K562 (cell line): ENCODE data around the gene EHMT2. TPM values are rescaled to one million over a fixed set of nuclear protein-coding genes. Genes with fewer than 3 reads are reported as not detected.

Source experiments
- BRCA1 ChIP-seq, 2 experiments: fragments of 450-650 bp in 1 of 2; sonication (generic) in 1 of 2; formaldehyde crosslinking in 1 of 2; IDR thresholded peaks; 2 replicates each; pipeline versions ENCODE4 v1.5.0 to v1.6.1; 2017 to 2020; ENCODE audit warnings: mild to moderate bottlenecking in 1 of 2, missing genetic modification reagents in 1 of 2
- CBX1 ChIP-seq: sonication (generic); IDR thresholded peaks from 2 replicates; pipeline ENCODE4 v1.6.1; 2016; ENCODE audit warnings: antibody characterized with exemption, low read depth, mild to moderate bottlenecking
- DNMT1 ChIP-seq: fragments of 450-650 bp; IDR thresholded peaks from 2 replicates; pipeline ENCODE4 v1.6.1; 2016; ENCODE audit warnings: antibody characterized with exemption, mild to moderate bottlenecking
- MBD2 ChIP-seq: sonication (generic); IDR thresholded peaks from 2 replicates; pipeline ENCODE4 v1.6.1; 2016; ENCODE audit warnings: low read depth, borderline replicate concordance
- NBN ChIP-seq: fragments of 450-650 bp; IDR thresholded peaks from 2 replicates; pipeline ENCODE4 v1.6.1; 2016; ENCODE audit warnings: low read depth, mild to moderate bottlenecking
- PTRF ChIP-seq: fragments of 450-650 bp; IDR thresholded peaks from 2 replicates; pipeline ENCODE4 v1.6.1; 2016; ENCODE audit warnings: mild to moderate bottlenecking, missing genetic modification characterization, missing compliant biosample characterization
- RBBP5 ChIP-seq: fragments of 200-600 bp; sonication (generic); IDR thresholded peaks from 2 replicates; pipeline ENCODE4 v1.6.1; 2012; ENCODE audit warnings: borderline replicate concordance, mild to moderate bottlenecking, low read length, control low read depth, inconsistent platforms; ENCODE audit not compliant: insufficient read depth, poor library complexity, severe bottlenecking
- RBM14 ChIP-seq: fragments of 200-400 bp; formaldehyde crosslinking; IDR thresholded peaks from 2 replicates; pipeline ENCODE4 v1.6.1; 2018; ENCODE audit warnings: low read depth, mild to moderate bottlenecking, low read length, moderate library complexity, borderline replicate concordance; ENCODE audit not compliant: insufficient read depth
- TEAD2 ChIP-seq: fragments of 450-650 bp; IDR thresholded peaks from 2 replicates; pipeline ENCODE4 v1.6.1; 2016; ENCODE audit warnings: missing genetic modification characterization, control low read depth, missing compliant biosample characterization
- ZKSCAN8 ChIP-seq: fragments of 200-800 bp; sonication (Bioruptor generic); IDR thresholded peaks from 2 replicates; pipeline ENCODE4 v1.6.1; 2016; ENCODE audit warnings: missing genetic modification characterization, missing compliant biosample characterization
- ZNF217 ChIP-seq: sonication (generic); formaldehyde crosslinking; IDR thresholded peaks from 2 replicates; pipeline ENCODE4 v1.8.0; 2022; ENCODE audit warnings: mild to moderate bottlenecking, missing genetic modification reagents
- ZNF699 ChIP-seq: fragments of 250-450 bp; sonication (Bioruptor Pico); IDR thresholded peaks from 2 replicates; pipeline ENCODE4 v1.8.0; 2021; ENCODE audit warnings: mild to moderate bottlenecking, moderate library complexity; ENCODE audit not compliant: insufficient replicate concordance
- polyA plus RNA-seq, 8 experiments: library from polyadenylated mRNA; depleted of rRNA in 4 of 8; stranded (reverse) in 5 of 8; unstranded in 3 of 8; fragments of >200 nt; fragmentation: Nextera tagmentation in 2 of 8; fragmentation: Illumina TruSeq in 1 of 8; extraction: Ambion mirVana in 2 of 8; extraction: Trizol in 1 of 8; gene quantifications; 2 replicates each; pipeline versions ENCODE4 v1.2.1 to v1.2.3, GENCODE V29; 2011 to 2014; ENCODE audit warnings: inconsistent platforms in 1 of 8, missing spikeins in 1 of 8
- total RNA-seq, 7 experiments: library from RNA; depleted of rRNA in 6 of 7; stranded (reverse); fragments of >200 nt in 6 of 7; fragmentation: Illumina TruSeq in 2 of 7; extraction: Trizol in 2 of 7; gene quantifications; 2 replicates each; pipeline versions ENCODE4 v1.2.1 to v1.2.3, GENCODE V29; 2011 to 2021; ENCODE audit warnings: low replicate concordance in 1 of 7
- TF ChIP-seq, protein P1 (sequence below), 2 experiments: fragments of 450-650 bp; formaldehyde crosslinking in 1 of 2; IDR thresholded peaks; 2 replicates each; pipeline versions ENCODE4 v1.4.0 to v1.6.1; 2014 to 2020; ENCODE audit warnings: mild to moderate bottlenecking in 2 of 2, borderline replicate concordance in 1 of 2, low read depth in 1 of 2
- TF ChIP-seq, protein P2 (sequence below): sonication (generic); IDR thresholded peaks from 2 replicates; pipeline ENCODE4 v1.6.1; 2016
- TF ChIP-seq, protein P3 (sequence below): fragments of 250-450 bp; sonication (Bioruptor Pico); IDR thresholded peaks from 2 replicates; pipeline ENCODE4 v1.5.0; 2020; ENCODE audit warnings: mild to moderate bottlenecking, borderline replicate concordance

The EHMT2 gene
- total and polyA plus RNA-seq, 9 of the 15 experiments (the other 6 are each of a cell fraction or from before 2014, with no cell fraction given) = 2.1 to 63.8 (median 38.5) TPM

DNA sequence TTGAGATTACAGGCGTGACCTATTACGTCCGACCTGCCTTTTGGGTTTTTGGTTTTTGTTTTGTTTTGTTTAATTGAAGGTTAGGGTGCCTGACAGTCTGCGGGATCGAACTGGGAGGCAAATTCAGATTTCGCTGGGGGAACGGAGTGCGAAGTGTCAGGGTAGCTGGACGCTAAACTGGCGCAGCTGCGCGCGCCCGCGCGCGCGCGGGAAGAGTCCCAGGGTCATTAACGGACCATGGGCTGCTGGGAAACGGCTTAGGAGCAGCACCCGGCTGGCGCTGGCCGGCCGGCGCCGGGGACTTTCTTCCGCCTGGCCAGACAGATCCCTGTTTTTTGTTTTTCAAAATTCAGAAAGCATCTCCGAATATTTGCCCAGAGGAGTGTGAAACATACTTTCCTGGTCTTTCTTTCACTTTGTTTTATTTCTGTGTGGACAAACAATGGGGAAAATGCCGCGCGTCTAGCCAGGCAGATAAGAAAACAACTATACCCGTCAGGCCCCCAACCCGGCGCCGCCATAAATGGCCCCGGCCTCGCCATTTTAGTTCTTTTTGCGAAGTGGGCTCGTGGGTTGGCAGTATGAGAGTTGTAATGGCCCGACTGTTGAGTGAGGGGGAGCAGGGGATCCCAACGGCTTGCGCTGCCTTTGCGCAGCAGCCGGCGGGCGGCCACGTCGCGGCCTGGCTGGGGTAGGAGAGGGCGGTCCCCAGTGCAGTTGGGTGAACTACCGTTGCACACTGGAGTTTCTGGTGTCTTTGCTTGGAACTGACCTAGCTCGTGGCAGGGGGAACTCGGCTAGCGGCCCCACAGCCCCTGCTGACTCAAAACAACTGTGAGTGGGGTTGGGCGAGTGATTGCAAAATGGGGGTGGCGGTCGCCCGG, 62.9 kb downstream of the EHMT2 start (continued):
- TF ChIP-seq, protein P1, sequence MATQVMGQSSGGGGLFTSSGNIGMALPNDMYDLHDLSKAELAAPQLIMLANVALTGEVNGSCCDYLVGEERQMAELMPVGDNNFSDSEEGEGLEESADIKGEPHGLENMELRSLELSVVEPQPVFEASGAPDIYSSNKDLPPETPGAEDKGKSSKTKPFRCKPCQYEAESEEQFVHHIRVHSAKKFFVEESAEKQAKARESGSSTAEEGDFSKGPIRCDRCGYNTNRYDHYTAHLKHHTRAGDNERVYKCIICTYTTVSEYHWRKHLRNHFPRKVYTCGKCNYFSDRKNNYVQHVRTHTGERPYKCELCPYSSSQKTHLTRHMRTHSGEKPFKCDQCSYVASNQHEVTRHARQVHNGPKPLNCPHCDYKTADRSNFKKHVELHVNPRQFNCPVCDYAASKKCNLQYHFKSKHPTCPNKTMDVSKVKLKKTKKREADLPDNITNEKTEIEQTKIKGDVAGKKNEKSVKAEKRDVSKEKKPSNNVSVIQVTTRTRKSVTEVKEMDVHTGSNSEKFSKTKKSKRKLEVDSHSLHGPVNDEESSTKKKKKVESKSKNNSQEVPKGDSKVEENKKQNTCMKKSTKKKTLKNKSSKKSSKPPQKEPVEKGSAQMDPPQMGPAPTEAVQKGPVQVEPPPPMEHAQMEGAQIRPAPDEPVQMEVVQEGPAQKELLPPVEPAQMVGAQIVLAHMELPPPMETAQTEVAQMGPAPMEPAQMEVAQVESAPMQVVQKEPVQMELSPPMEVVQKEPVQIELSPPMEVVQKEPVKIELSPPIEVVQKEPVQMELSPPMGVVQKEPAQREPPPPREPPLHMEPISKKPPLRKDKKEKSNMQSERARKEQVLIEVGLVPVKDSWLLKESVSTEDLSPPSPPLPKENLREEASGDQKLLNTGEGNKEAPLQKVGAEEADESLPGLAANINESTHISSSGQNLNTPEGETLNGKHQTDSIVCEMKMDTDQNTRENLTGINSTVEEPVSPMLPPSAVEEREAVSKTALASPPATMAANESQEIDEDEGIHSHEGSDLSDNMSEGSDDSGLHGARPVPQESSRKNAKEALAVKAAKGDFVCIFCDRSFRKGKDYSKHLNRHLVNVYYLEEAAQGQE (IDR thresholded peaks at IDR 0.05; ENCODE audit: borderline replicate concordance) = peak; percentile 100
- TF ChIP-seq, protein P1 (CRISPR knock-in tag; IDR thresholded peaks at IDR 0.05; ENCODE audit: low read depth) = peak; percentile 73
- peak; percentile 99 for TF ChIP-seq NBN
- TF ChIP-seq MBD2 = peak; percentile 83
- peak; percentile 99 for TF ChIP-seq CBX1
- no peak for TF ChIP-seq ZNF217 (CRISPR knock-in tag)
- TF ChIP-seq, protein P2, sequence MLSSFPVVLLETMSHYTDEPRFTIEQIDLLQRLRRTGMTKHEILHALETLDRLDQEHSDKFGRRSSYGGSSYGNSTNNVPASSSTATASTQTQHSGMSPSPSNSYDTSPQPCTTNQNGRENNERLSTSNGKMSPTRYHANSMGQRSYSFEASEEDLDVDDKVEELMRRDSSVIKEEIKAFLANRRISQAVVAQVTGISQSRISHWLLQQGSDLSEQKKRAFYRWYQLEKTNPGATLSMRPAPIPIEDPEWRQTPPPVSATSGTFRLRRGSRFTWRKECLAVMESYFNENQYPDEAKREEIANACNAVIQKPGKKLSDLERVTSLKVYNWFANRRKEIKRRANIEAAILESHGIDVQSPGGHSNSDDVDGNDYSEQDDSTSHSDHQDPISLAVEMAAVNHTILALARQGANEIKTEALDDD = no peak
- TF ChIP-seq, protein P3, sequence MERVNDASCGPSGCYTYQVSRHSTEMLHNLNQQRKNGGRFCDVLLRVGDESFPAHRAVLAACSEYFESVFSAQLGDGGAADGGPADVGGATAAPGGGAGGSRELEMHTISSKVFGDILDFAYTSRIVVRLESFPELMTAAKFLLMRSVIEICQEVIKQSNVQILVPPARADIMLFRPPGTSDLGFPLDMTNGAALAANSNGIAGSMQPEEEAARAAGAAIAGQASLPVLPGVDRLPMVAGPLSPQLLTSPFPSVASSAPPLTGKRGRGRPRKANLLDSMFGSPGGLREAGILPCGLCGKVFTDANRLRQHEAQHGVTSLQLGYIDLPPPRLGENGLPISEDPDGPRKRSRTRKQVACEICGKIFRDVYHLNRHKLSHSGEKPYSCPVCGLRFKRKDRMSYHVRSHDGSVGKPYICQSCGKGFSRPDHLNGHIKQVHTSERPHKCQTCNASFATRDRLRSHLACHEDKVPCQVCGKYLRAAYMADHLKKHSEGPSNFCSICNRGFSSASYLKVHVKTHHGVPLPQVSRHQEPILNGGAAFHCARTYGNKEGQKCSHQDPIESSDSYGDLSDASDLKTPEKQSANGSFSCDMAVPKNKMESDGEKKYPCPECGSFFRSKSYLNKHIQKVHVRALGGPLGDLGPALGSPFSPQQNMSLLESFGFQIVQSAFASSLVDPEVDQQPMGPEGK (CRISPR knock-in tag) = no peak; the same call in none of the 2 replicates
- 0 out of 2 replicates have a peak, but pooled peaks have one; percentile 74 for TF ChIP-seq DNMT1
- peak; percentile 99; the same call in 1 of the 2 replicates for TF ChIP-seq RBM14
- no peak for TF ChIP-seq BRCA1 (IDR thresholded peaks at IDR 0.05)
- no peak for TF ChIP-seq BRCA1 (CRISPR knock-in tag; IDR thresholded peaks at IDR 0.05)
- no peak for TF ChIP-seq ZKSCAN8 (CRISPR knock-in tag)
- no peak for TF ChIP-seq ZNF699
- peak; percentile 96 for TF ChIP-seq RBBP5
- peak; percentile 62 for TF ChIP-seq TEAD2 (tag)
- TF ChIP-seq PTRF = 0 out of 2 replicates have a peak, but pooled peaks have one; percentile 0
